ENCODE data around the gene GTF2F2. TPM values are rescaled to one million over a fixed set of nuclear protein-coding genes. Genes with fewer than 3 reads are reported as not detected.

Gene GTF2F2
- total and polyA plus RNA-seq, 2 experiments from 2014 or later = 42.1 to 75.6 TPM

GRCh38 chr13:45238945-45239795, 118.9 kb downstream of the GTF2F2 start:
- ATAC-seq = no peak
- H3K36me3 Mint-ChIP-seq (ENCODE audit: low read depth) = no peaks in the 10 kb centered on the region
- H3K4me1 Mint-ChIP-seq = peaks cover 11% of the 10 kb centered on the region
- no peak overlapping the region for H2AFZ ChIP-seq
- peaks cover 17% of the 10 kb centered on the region; the same call in 1 of the 2 replicates for H3K79me2 ChIP-seq (replicated peaks; ENCODE audit: insufficient read depth)
- no peak overlapping the region for H3K4me2 ChIP-seq
- H3K27me3 Mint-ChIP-seq (ENCODE audit: insufficient read depth, low read depth, poor library complexity) = peaks cover 6% of the 10 kb centered on the region
- H3K36me3 ChIP-seq (ENCODE audit: insufficient read depth) = no peaks in the 10 kb centered on the region
- no peak overlapping the region for H3K4me3 Mint-ChIP-seq
- no peak for DNase-seq (ENCODE audit: low spot score)
- no peaks in the 10 kb centered on the region for H3F3A ChIP-seq (replicated peaks; ENCODE audit: low read depth)
- no peak for TF ChIP-seq EZH2phosphoT487 (IDR thresholded peaks at IDR 0.05; ENCODE audit: unreplicated experiment)
- TF ChIP-seq CREB1 (CRISPR knock-in tag; IDR thresholded peaks at IDR 0.05; ENCODE audit: low read depth) = no peak
- TF ChIP-seq ZNF114 (CRISPR knock-in tag; IDR thresholded peaks at IDR 0.05) = no peak
- TF ChIP-seq, protein P1, sequence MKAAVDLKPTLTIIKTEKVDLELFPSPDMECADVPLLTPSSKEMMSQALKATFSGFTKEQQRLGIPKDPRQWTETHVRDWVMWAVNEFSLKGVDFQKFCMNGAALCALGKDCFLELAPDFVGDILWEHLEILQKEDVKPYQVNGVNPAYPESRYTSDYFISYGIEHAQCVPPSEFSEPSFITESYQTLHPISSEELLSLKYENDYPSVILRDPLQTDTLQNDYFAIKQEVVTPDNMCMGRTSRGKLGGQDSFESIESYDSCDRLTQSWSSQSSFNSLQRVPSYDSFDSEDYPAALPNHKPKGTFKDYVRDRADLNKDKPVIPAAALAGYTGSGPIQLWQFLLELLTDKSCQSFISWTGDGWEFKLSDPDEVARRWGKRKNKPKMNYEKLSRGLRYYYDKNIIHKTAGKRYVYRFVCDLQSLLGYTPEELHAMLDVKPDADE (IDR thresholded peaks at IDR 0.05) = no peak
- no peak for TF ChIP-seq STAT1 (IDR thresholded peaks at IDR 0.05; ENCODE audit: unreplicated experiment)
- TF ChIP-seq, protein P2, sequence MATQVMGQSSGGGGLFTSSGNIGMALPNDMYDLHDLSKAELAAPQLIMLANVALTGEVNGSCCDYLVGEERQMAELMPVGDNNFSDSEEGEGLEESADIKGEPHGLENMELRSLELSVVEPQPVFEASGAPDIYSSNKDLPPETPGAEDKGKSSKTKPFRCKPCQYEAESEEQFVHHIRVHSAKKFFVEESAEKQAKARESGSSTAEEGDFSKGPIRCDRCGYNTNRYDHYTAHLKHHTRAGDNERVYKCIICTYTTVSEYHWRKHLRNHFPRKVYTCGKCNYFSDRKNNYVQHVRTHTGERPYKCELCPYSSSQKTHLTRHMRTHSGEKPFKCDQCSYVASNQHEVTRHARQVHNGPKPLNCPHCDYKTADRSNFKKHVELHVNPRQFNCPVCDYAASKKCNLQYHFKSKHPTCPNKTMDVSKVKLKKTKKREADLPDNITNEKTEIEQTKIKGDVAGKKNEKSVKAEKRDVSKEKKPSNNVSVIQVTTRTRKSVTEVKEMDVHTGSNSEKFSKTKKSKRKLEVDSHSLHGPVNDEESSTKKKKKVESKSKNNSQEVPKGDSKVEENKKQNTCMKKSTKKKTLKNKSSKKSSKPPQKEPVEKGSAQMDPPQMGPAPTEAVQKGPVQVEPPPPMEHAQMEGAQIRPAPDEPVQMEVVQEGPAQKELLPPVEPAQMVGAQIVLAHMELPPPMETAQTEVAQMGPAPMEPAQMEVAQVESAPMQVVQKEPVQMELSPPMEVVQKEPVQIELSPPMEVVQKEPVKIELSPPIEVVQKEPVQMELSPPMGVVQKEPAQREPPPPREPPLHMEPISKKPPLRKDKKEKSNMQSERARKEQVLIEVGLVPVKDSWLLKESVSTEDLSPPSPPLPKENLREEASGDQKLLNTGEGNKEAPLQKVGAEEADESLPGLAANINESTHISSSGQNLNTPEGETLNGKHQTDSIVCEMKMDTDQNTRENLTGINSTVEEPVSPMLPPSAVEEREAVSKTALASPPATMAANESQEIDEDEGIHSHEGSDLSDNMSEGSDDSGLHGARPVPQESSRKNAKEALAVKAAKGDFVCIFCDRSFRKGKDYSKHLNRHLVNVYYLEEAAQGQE (IDR thresholded peaks at IDR 0.05; ENCODE audit: unreplicated experiment) = no peak
- no peak for TF ChIP-seq CTCF (conservative IDR thresholded peaks at IDR 0.05; ENCODE audit: low read depth in 2 of 2)
- TF ChIP-seq ZNF462 (CRISPR knock-in tag; IDR thresholded peaks at IDR 0.05) = no peak
- no peak for TF ChIP-seq ZNF331 (CRISPR knock-in tag; IDR thresholded peaks at IDR 0.05; ENCODE audit: low read depth)
- no peak for TF ChIP-seq NANOG (IDR thresholded peaks at IDR 0.05; ENCODE audit: borderline replicate concordance)
- TF ChIP-seq JUNB (IDR thresholded peaks at IDR 0.05; ENCODE audit: unreplicated experiment) = no peak
- TF ChIP-seq POLR2AphosphoS5 (IDR thresholded peaks at IDR 0.05; ENCODE audit: low read depth) = no peak
- TF ChIP-seq EZH2 (IDR thresholded peaks at IDR 0.05; ENCODE audit: low read depth, unreplicated experiment) = no peak
- H3K27me3 ChIP-seq (ENCODE audit: insufficient read depth) = no peaks in the 10 kb centered on the region
- H3K27ac Mint-ChIP-seq = no peak overlapping the region
- no peak overlapping the region for H3K27ac ChIP-seq (ENCODE audit: low read depth)
- no peak overlapping the region for H3K4me3 ChIP-seq
- H3K9me3 Mint-ChIP-seq = no peaks in the 10 kb centered on the region
- H3K4me1 ChIP-seq (ENCODE audit: insufficient read depth) = no peaks in the 10 kb centered on the region
- H4K20me1 ChIP-seq (replicated peaks; ENCODE audit: insufficient read depth) = no peaks in the 10 kb centered on the region
- H3K9me2 ChIP-seq (ENCODE audit: insufficient read depth) = no peaks in the 10 kb centered on the region

Data from GM23338 (cell line).